ENCODE results near the gene PTGER4.

DNA sequence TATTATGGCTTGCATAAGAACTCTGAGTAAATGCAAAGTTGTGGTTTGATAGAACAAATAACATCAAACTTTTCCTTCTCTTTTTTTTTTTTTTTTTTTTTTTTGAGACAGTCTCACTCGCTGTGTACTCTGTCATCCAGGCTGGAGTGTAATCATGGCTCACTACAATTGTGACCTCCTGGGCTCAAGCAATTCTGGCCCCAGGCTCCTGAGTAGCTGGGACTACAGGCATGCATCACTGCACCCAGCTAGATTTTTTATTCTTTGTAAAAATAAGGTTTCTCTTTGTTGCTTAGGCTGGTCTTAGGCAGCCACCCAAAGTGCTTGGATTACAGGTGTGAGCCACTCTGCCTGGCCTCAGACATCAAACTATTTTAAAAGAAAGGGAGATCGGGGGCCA, 19.0 kb upstream of the PTGER4 start:
- TF ChIP-seq POLR2AphosphoS5 (IDR thresholded peaks at IDR 0.05) (no peak), CTCF (IDR thresholded peaks at IDR 0.05) (no peak)
